K562 (cell line): ENCODE results near the gene PATJ.
"Not testable (repeated sequence)": the region's sequence is repeated elsewhere in the genome, so short reads cannot be mapped to it uniquely, and the experiment has no call there.

ENCODE experiments used
- PHF20 ChIP-seq: fragments of 450-650 bp; IDR thresholded peaks from 2 replicates; pipeline ENCODE4 v1.6.1; 2018; ENCODE audit not compliant: partially characterized antibody
- TAF1 ChIP-seq: IDR thresholded peaks from 2 replicates; pipeline ENCODE4 v1.6.1; 2011; ENCODE audit warnings: mild to moderate bottlenecking, low read length, moderate library complexity; ENCODE audit not compliant: insufficient read depth, control insufficient read depth, severe bottlenecking; ENCODE audit errors: extremely low read depth
- ZFX ChIP-seq: sonication (generic); formaldehyde crosslinking; IDR thresholded peaks from 2 replicates; pipeline ENCODE4 v1.8.0; 2022; ENCODE audit warnings: mild to moderate bottlenecking, missing genetic modification reagents, moderate library complexity
- ZNF274 ChIP-seq: IDR thresholded peaks from 2 replicates; pipeline ENCODE4 v1.6.1; 2011; ENCODE audit warnings: low read depth, mild to moderate bottlenecking, low read length, moderate library complexity, borderline replicate concordance
- TF ChIP-seq, protein P1 (sequence below): fragments of 450-650 bp; IDR thresholded peaks from 2 replicates; pipeline ENCODE4 v1.6.1; 2016; ENCODE audit warnings: antibody characterized with exemption
- TF ChIP-seq, protein P2 (sequence below), 3 experiments: IDR thresholded peaks in 2 of 3; conservative IDR thresholded peaks in 1 of 3; 2 replicates each; pipeline ENCODE4 v1.5.1; 2011 to 2012; ENCODE audit warnings: low read length in 3 of 3, mild to moderate bottlenecking in 3 of 3, control low read depth in 2 of 3, improper control_type of control experiment in 1 of 3, inconsistent platforms in 1 of 3, low read depth in 1 of 3, mixed read lengths in 1 of 3, moderate library complexity in 1 of 3; ENCODE audit not compliant: insufficient read depth in 2 of 3
- TF ChIP-seq, protein P3 (sequence below): fragments of 450-650 bp; IDR thresholded peaks from 2 replicates; pipeline ENCODE4 v1.6.1; 2016

DNA sequence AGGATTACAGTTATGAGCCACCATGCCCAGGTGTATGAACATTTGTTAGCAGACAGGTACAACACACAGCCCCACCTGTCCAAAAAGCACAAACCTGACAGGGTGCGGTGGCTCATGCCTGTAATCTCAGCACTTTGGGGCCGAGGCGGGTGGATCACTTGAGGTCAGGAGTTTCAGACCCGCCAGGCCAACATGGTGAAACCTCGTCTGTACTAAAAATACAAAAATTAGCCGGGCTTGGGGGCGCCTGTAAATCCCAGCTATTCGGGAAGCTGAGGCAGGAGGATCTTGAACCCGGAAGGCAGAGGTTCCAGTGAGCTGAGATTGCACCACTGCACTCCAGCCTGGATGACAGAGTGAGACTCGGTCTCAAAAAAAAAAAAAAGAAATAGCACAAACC is 428.1 kb downstream of the PATJ start:
- TF ChIP-seq ZNF274, ZFX, PHF20, TAF1: not testable (repeated sequence)
- TF ChIP-seq, protein P1, sequence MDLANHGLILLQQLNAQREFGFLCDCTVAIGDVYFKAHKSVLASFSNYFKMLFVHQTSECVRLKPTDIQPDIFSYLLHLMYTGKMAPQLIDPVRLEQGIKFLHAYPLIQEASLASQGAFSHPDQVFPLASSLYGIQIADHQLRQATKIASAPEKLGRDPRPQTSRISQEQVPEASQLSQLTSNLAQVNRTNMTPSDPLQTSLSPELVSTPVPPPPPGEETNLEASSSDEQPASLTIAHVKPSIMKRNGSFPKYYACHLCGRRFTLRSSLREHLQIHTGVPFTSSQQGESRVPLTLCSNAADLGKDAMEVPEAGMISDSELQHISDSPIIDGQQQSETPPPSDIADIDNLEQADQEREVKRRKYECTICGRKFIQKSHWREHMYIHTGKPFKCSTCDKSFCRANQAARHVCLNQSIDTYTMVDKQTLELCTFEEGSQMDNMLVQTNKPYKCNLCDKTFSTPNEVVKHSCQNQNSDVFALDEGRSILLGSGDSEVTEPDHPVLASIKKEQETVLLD, result not testable (repeated sequence)
- TF ChIP-seq, protein P2, sequence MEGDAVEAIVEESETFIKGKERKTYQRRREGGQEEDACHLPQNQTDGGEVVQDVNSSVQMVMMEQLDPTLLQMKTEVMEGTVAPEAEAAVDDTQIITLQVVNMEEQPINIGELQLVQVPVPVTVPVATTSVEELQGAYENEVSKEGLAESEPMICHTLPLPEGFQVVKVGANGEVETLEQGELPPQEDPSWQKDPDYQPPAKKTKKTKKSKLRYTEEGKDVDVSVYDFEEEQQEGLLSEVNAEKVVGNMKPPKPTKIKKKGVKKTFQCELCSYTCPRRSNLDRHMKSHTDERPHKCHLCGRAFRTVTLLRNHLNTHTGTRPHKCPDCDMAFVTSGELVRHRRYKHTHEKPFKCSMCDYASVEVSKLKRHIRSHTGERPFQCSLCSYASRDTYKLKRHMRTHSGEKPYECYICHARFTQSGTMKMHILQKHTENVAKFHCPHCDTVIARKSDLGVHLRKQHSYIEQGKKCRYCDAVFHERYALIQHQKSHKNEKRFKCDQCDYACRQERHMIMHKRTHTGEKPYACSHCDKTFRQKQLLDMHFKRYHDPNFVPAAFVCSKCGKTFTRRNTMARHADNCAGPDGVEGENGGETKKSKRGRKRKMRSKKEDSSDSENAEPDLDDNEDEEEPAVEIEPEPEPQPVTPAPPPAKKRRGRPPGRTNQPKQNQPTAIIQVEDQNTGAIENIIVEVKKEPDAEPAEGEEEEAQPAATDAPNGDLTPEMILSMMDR (IDR thresholded peaks at IDR 0.05 in 2 of 3, conservative IDR thresholded peaks at IDR 0.05 in 1 of 3; ENCODE audit: insufficient read depth in 2 of 3, low read depth in 1 of 3, low read length in 3 of 3), result not testable (repeated sequence)
- TF ChIP-seq, protein P3, sequence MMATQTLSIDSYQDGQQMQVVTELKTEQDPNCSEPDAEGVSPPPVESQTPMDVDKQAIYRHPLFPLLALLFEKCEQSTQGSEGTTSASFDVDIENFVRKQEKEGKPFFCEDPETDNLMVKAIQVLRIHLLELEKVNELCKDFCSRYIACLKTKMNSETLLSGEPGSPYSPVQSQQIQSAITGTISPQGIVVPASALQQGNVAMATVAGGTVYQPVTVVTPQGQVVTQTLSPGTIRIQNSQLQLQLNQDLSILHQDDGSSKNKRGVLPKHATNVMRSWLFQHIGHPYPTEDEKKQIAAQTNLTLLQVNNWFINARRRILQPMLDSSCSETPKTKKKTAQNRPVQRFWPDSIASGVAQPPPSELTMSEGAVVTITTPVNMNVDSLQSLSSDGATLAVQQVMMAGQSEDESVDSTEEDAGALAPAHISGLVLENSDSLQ, result not testable (repeated sequence)
